ENCODE results near the gene TRAPPC11.

TRAPPC11 gene

DNA sequence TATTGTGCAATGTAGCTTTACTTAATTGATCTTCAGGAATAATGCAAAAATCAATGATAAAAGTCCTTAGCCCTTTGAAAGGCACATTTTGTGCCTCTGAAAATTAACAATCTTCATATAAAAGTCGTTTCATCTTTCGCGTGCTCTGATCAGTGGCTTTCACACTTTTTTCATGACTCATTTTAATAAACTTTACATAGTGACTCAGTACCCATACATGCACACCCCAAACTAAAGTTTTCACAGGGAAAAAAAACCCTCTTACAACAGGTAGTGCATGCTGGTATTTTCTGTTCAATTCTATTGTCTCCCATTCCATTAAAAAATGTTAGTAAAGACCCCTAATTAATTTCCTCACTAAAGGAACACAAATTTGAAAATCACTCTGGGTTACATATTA, 21.6 kb upstream of the TRAPPC11 start:
- DNase-seq (ENCODE audit: low read depth, low spot score): no peak

GRCh38 chr4:183638436-183638835, 20.7 kb upstream of the TRAPPC11 start:
- no peak for DNase-seq (ENCODE audit: low read depth, low spot score)

DNA sequence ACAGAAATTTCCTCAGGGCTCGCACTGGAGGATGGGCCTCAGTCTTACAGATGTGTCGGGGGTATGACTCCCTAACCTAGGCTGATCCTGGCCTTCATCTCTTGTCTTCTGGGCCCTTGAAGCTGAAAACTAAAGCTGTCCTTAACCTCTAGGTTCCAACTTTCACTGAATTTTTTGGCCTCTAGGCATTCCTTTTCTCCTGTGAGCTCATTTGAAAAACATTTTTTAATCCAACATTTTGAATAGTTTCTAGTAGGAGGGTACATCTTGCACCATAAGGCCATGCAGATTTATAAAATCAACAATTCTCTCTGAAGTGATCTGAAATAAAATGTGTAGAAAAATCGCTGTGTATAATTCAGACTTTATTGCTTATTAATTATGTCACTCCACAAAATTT, 19.8 kb upstream of the TRAPPC11 start:
- DNase-seq (ENCODE audit: low read depth, low spot score): no peak

GRCh38 chr4:183645326-183645725, 13.8 kb upstream of the TRAPPC11 start:
- DNase-seq (ENCODE audit: low read depth, low spot score): no peak

DNA sequence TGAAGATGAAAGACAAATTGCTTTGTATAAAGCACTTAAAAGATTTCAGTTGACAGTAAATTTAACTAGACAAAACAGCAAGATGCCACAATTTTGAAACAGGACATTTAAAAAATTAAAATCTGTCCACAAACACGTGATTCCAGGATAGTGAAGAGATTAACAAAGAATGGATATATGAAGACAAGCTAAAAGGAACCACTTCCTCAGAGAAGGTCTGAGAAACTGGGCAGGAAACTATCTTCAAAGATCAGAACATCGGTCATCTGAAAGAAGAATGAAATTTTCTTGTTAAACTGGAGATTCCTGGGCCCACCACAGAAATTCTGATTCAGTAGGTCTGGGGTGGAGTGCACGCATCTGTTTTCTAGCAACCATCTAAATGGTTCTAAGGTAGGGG, 1.5 kb upstream of the TRAPPC11 start:
- no peak for DNase-seq (ENCODE audit: low read depth, low spot score)

GRCh38 chr4:183658362-183659028, 598 bp upstream of the TRAPPC11 start:
- DNase-seq (ENCODE audit: low read depth, low spot score): no peak

GRCh38 chr4:183659872-183660242, 764 bp downstream of the TRAPPC11 start:
- DNase-seq (ENCODE audit: low read depth, low spot score): no peak

DNA sequence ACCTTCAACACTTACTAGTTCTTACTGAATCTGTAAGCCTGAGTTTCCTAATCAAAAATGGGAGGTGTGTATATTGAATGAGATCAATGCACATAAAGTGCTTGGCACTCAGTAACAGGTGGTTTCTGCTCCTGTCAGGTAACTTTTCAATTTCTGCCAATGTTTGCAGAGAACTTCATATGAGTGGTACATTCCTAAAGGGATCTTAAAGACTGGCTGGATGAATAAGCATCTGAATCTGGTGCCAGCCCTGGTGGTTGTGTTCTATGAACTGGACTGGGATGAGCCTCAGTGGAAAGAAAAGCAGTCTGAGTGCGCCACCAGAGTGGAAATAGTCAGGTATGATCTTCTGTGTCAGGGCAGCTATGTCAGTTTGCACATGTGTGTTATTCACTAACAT, 7.0 kb downstream of the TRAPPC11 start:
- no peak for DNase-seq (ENCODE audit: low read depth, low spot score)

GRCh38 chr4:183670251-183670650, 11.2 kb downstream of the TRAPPC11 start:
- DNase-seq (ENCODE audit: low read depth, low spot score): no peak

GRCh38 chr4:183670960-183671555, 12.0 kb downstream of the TRAPPC11 start:
- no peak for DNase-seq (ENCODE audit: low read depth, low spot score)

DNA sequence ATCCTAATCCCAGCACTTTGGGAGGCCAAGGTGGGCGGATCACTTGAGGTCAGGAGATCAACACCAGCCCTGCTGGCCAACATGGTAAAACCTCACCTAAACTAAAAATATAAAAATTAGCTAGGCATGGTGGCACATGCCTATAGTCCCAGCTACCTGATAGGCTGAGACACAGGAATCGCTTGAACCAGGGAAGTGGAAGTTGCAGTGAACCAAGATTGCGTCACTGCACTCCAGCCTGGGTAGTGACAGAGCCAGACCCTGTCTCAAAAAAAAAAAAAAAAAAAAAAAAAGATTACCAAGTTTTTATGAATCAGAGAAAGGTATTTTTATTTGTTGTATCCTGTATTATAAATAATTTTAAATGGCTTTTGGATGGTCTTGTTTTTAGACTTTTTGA, 15.1 kb downstream of the TRAPPC11 start:
- DNase-seq (ENCODE audit: low read depth, low spot score): no peak

DNA sequence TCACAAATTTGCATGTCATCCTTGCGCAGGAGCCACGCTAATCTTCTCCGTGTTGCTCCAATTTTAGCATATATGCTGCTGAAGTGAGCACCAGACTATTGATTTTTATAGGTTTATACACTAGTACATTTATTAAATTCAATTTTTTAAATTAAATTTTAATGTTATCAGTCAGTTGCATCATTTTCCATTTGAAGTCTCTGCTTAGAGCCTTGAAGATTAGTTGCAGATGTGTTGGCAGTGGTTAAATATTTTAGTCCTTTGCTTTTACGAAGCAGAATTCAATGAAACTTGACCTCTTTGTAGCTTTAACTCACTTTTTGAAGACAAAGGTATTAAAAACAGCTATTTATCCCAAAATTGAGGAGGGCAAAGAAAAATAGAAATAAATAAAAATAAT, 16.5 kb downstream of the TRAPPC11 start:
- no peak for DNase-seq (ENCODE audit: low read depth, low spot score)

GRCh38 chr4:183681119-183681518, 22.0 kb downstream of the TRAPPC11 start:
- DNase-seq (ENCODE audit: low read depth, low spot score): no peak

- DNase-seq (ENCODE audit: low read depth, low spot score): no peak
These were observed 27.4 kb downstream of the TRAPPC11 start for GRCh38 chr4:183686461-183686860.

DNA sequence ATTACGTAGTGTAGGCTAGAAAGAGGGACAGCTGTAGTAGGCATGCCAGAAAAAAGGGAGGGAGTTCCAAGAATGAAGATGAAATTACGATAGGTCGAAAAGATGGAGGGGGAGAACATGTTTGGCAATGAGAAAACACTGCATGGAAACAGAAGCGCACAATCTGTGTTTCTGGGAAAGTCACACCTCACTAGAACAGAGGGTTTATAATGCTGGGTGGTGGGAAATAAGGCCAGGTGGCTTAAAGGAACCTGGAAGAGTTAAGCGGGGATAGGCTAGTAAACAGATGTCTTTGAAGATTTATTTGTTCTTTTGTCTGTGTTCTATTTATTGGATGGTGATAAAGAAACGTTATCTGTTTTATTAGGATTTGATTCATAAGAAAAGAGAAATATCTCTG, 29.1 kb downstream of the TRAPPC11 start:
- no peak for DNase-seq (ENCODE audit: low read depth, low spot score)

DNA sequence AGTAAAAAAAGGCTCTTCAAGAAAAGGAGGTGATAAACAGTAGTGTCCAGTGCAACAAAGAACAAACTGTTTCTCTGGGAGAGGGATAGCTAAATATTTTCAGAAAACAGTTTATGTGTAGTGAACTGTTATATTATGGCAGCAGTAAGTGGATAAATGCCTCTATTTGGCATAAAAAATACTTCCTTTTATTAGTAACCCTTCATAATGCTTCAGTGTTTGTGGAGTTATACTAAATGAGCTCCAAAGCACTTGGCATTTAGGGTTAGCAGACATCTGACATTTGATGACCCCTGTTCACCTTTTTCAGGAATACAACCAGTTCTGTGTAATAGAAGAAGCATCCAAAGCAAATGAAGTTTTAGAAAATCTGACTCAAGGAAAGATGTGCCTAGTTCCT, 31.9 kb downstream of the TRAPPC11 start:
- DNase-seq (ENCODE audit: low read depth, low spot score): no peak

GRCh38 chr4:183691897-183692296, 32.8 kb downstream of the TRAPPC11 start:
- DNase-seq (ENCODE audit: low read depth, low spot score): no peak

DNA sequence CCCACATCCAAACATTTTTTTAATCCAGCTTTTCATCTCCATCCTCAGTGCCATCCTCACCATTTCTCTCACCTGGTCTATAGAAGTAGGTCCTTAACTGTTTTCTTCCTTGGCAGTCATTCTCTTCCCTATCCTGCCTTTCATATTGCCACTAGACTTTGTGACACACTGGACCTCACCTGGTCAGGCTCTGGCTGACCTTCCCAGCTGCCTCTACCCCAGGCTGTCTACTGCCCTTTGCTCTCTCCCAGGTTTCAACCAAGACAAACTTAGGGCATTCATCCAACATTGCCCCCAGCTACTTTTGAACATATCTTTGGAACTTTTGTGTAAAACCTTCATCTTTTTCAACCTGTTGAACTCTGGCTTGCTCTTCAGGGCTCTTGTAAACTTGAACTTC, 39.8 kb downstream of the TRAPPC11 start:
- no peak for DNase-seq (ENCODE audit: low read depth, low spot score)

DNA sequence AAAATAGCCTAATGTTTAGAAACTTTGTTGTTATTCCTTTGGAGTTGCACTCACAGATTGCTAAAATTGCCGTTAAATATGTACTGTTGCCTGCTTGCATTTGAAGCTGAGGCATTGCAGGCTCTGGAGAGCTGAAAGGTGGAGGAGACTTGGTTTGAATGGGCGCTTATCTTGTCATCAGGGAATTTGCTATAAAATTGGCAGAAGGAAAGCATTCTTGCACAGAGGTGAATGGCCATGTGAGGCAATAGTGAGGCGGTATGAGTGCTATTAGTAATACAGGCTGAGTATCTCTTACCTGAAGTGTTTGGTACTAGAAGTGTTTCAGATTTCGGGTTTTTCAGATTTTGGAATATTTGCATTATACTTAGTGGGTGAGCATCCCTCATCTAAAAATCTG, 41.3 kb downstream of the TRAPPC11 start:
- DNase-seq (ENCODE audit: low read depth, low spot score): no peak

DNA sequence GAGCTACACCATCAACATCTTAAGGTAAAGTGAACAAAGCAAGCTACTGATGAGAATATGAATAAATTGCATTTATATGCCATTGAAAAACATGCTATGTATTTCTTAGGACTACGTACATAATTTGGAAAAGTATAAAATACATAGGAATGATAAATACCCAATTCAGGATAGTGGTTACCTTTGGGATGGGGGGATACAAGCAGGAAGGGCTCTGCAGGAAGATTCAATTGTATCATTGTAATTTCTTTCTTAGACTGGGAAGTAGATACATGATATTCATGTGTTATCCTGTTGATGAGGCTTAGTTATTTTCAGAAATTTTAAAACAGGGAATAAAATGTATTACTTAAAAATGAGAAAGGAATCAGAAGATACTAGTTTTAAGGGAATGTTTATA, 43.4 kb downstream of the TRAPPC11 start:
- DNase-seq (ENCODE audit: low read depth, low spot score): no peak

GRCh38 chr4:183714626-183715025, 55.5 kb downstream of the TRAPPC11 start:
- no peak for DNase-seq (ENCODE audit: low read depth, low spot score)

- no peak for DNase-seq (ENCODE audit: low read depth, low spot score)
These were observed 57.2 kb downstream of the TRAPPC11 start for GRCh38 chr4:183716302-183716701.

DNA sequence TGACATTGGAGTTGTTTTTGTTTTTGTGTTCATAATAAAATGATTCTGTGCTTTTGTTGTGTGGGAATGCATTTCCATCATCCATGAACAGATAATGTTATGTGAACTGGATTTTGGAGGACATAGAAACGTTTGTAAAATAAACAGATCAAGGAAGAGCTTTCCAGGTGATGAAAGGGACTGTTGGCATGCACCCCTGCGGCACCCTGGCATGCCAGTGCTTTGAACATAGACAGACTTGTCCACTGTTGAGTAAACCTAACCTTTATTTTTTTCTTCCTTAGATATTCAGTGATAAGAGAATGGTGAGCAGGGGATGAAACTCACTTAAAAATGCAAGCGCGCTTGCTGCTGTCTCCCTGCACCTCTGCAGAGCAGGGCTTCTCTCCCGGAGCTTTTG, 59.8 kb downstream of the TRAPPC11 start:
- DNase-seq (ENCODE audit: low read depth, low spot score): no peak
